Ascending aorta (tissue), 2 donors: ENCODE data around the gene PRKD3. TPM values are rescaled to one million over a fixed set of nuclear protein-coding genes. Genes with fewer than 3 reads are reported as not detected.

ENCODE experiments used
- DNase-seq, 2 donors: peaks; one replicate each; pipeline ENCODE4 v3.0.0-alpha.2; 2019; ENCODE audit warnings: low spot score in 2 of 2
- H3K27ac ChIP-seq, 2 donors: fragments of 200-600 bp; sonication (generic); one replicate each; pipeline ENCODE4 v1.5.1; 2016 to 2017; ENCODE audit warnings: mild to moderate bottlenecking in 1 of 2
- H3K27me3 ChIP-seq: fragments of 200-600 bp; sonication (generic); one replicate; pipeline ENCODE4 v1.5.1; 2017
- H3K36me3 ChIP-seq, 2 donors: fragments of 200-600 bp; sonication (generic); one replicate each; pipeline ENCODE4 v1.5.1; 2016
- H3K4me1 ChIP-seq, 2 donors: fragments of 200-600 bp; sonication (generic); one replicate each; pipeline ENCODE4 v1.5.1; 2016 to 2017; ENCODE audit warnings: mild to moderate bottlenecking in 1 of 2
- H3K4me3 ChIP-seq, 2 donors: fragments of 200-600 bp; sonication (generic); one replicate each; pipeline ENCODE4 v1.5.1; 2016 to 2017; ENCODE audit warnings: mild to moderate bottlenecking in 1 of 2
- H3K9me3 ChIP-seq, 2 donors: fragments of 200-600 bp; sonication (generic); one replicate each; pipeline ENCODE4 v1.5.1; 2016
- CTCF ChIP-seq, 3 experiments: fragments of 200-600 bp in 2 of 3; fragments of 450-650 bp in 1 of 3; sonication (generic) in 2 of 3; IDR thresholded peaks; one replicate each; pipeline ENCODE4 v1.5.1; 2016 to 2019; ENCODE audit warnings: antibody characterized with exemption in 3 of 3, mild to moderate bottlenecking in 1 of 3, moderate library complexity in 1 of 3
- intact Hi-C: fragments of 100-400 bp; cut with DNase I; formaldehyde crosslinking; loops from one replicate; pipeline ENCODE4 v1.15.1; 2023
- total RNA-seq: library from RNA; depleted of rRNA; stranded (reverse); fragments of >200 nt; gene quantifications from one replicate; pipeline ENCODE4 v1.1.0, GENCODE V29; 2016

PRKD3 gene
- total RNA-seq, 1 donor from 2014 or later: 14.0 TPM

GRCh38 chr2:37358466-37358865, 33.8 kb upstream of the PRKD3 start:
- Histone ChIP-seq H3K27ac (no peak overlapping the region), H3K36me3 (no peaks in the 10 kb centered on the region), H3K4me3 (no peak overlapping the region), H3K27me3 (no peaks in the 10 kb centered on the region), H3K4me1 (no peaks in the 10 kb centered on the region), H3K9me3 (no peaks in the 10 kb centered on the region)
- no peak for DNase-seq
- intact Hi-C loops: no loop called here
- no peak for TF ChIP-seq CTCF (IDR thresholded peaks at IDR 0.05)

- DNase-seq: no peak
- no peaks in the 10 kb centered on the region for H3K36me3 ChIP-seq
- H3K27ac ChIP-seq: no peak overlapping the region
- TF ChIP-seq CTCF (IDR thresholded peaks at IDR 0.05): no peak
- no peak overlapping the region for H3K4me3 ChIP-seq
- no peaks in the 10 kb centered on the region for H3K27me3 ChIP-seq
- no peaks in the 10 kb centered on the region for H3K9me3 ChIP-seq
- H3K4me1 ChIP-seq: no peaks in the 10 kb centered on the region
- intact Hi-C loops: no loop called here
Observed at GRCh38 chr2:37357530-37357929, 32.9 kb upstream of the PRKD3 start.

GRCh38 chr2:37357069-37357468, 32.4 kb upstream of the PRKD3 start:
- no peak for TF ChIP-seq CTCF (IDR thresholded peaks at IDR 0.05)
- no peaks in the 10 kb centered on the region for H3K4me1 ChIP-seq

GRCh38 chr2:37356299-37356698, 31.7 kb upstream of the PRKD3 start:
- no peaks in the 10 kb centered on the region for H3K4me1 ChIP-seq
- H3K9me3 ChIP-seq: no peaks in the 10 kb centered on the region
- intact Hi-C loops: no loop called here
- no peaks in the 10 kb centered on the region for H3K36me3 ChIP-seq
- no peaks in the 10 kb centered on the region for H3K27me3 ChIP-seq
- TF ChIP-seq CTCF (IDR thresholded peaks at IDR 0.05): no peak
- no peak for DNase-seq
- H3K27ac ChIP-seq: no peak overlapping the region
- no peak overlapping the region for H3K4me3 ChIP-seq

More at GRCh38 chr2:37357069-37357468, 32.4 kb upstream of the PRKD3 start:
- H3K27ac ChIP-seq: no peak overlapping the region
- H3K36me3 ChIP-seq: no peaks in the 10 kb centered on the region
- no peak overlapping the region for H3K4me3 ChIP-seq
- H3K27me3 ChIP-seq: no peaks in the 10 kb centered on the region
- DNase-seq: no peak
- no peaks in the 10 kb centered on the region for H3K9me3 ChIP-seq
- intact Hi-C loops: no loop called here

- intact Hi-C loops: no loop called here
- no peak overlapping the region for H3K27ac ChIP-seq
- DNase-seq: no peak
- H3K36me3 ChIP-seq: no peaks in the 10 kb centered on the region
- no peaks in the 10 kb centered on the region for H3K4me1 ChIP-seq
- no peaks in the 10 kb centered on the region for H3K27me3 ChIP-seq
- TF ChIP-seq CTCF (IDR thresholded peaks at IDR 0.05): no peak
- no peaks in the 10 kb centered on the region for H3K9me3 ChIP-seq
- no peak overlapping the region for H3K4me3 ChIP-seq
Observed at GRCh38 chr2:37355735-37356134, 31.1 kb upstream of the PRKD3 start.

- TF ChIP-seq CTCF (IDR thresholded peaks at IDR 0.05): no peak
- H3K4me1 ChIP-seq: no peaks in the 10 kb centered on the region
- H3K36me3 ChIP-seq: no peaks in the 10 kb centered on the region
- no peak for DNase-seq
- H3K9me3 ChIP-seq: no peaks in the 10 kb centered on the region
- no peak overlapping the region for H3K27ac ChIP-seq
- H3K27me3 ChIP-seq: no peaks in the 10 kb centered on the region
- intact Hi-C loops: no loop called here
- H3K4me3 ChIP-seq: no peak overlapping the region
Observed at GRCh38 chr2:37354531-37354930, 29.9 kb upstream of the PRKD3 start.
